A673 (cell line): ENCODE measurements around the gene MOB3A. TPM values are rescaled to one million over a fixed set of nuclear protein-coding genes. Genes with fewer than 3 reads are reported as not detected.

ENCODE experiments used
- BruUV-seq: library from RNA; stranded (reverse); fragments of 400-500 nt; replicated peaks from 2 replicates; lab custom pipeline; 2021; lab: Mats Ljungman, UMichigan
- CTCF ChIA-PET: fragments of 300-600 bp; sonication (Branson Sonifier 250); formaldehyde crosslinking; loops from one replicate; lab custom pipeline; 2022; ENCODE audit warnings: antibody characterized with exemption; lab: Charles Lee
- POLR2A ChIA-PET: fragments of 300-600 bp; sonication (Branson Sonifier 250); formaldehyde crosslinking; loops from one replicate; lab custom pipeline; 2022; ENCODE audit warnings: antibody characterized with exemption; ENCODE audit not compliant: low non-redundant PET; lab: Charles Lee
- DNase-seq: peaks from one replicate; pipeline ENCODE4 v3.0.0-alpha.2; 2015; ENCODE audit warnings: low spot score
- H3K27ac ChIP-seq: fragments of 200-600 bp; sonication (generic); 2 replicates; pipeline ENCODE4 v1.5.1; 2016; ENCODE audit warnings: mixed run types, low read depth, mild to moderate bottlenecking, mixed read lengths, antibody characterized with exemption, low read length; ENCODE audit not compliant: poor library complexity, severe bottlenecking
- H3K27me3 ChIP-seq: fragments of 200-600 bp; sonication (generic); replicated peaks from 2 replicates; pipeline ENCODE4 v1.6.1; 2017; ENCODE audit warnings: mixed run types, low read depth, mild to moderate bottlenecking, mixed read lengths, antibody characterized with exemption, low read length; ENCODE audit not compliant: insufficient read depth, poor library complexity
- H3K36me3 ChIP-seq: fragments of 200-600 bp; sonication (generic); 2 replicates; pipeline ENCODE4 v1.6.1; 2016; ENCODE audit warnings: mixed run types, mild to moderate bottlenecking, mixed read lengths, antibody characterized with exemption, low read length; ENCODE audit not compliant: insufficient read depth, poor library complexity, severe bottlenecking
- H3K4me1 ChIP-seq: fragments of 200-600 bp; sonication (generic); 2 replicates; pipeline ENCODE4 v1.6.1; 2017; ENCODE audit warnings: mixed run types, mild to moderate bottlenecking, mixed read lengths, antibody characterized with exemption, low read length; ENCODE audit not compliant: insufficient read depth, poor library complexity, severe bottlenecking
- H3K4me3 ChIP-seq: fragments of 200-600 bp; sonication (generic); 2 replicates; pipeline ENCODE4 v1.5.1; 2016; ENCODE audit warnings: low read depth, mixed run types, mild to moderate bottlenecking, mixed read lengths, low read length; ENCODE audit not compliant: poor library complexity, severe bottlenecking
- H3K9me3 ChIP-seq: fragments of 200-600 bp; sonication (generic); 2 replicates; pipeline ENCODE4 v1.6.1; 2016; ENCODE audit warnings: mixed run types, low read depth, mild to moderate bottlenecking, mixed read lengths, antibody characterized with exemption, low read length; ENCODE audit not compliant: poor library complexity, severe bottlenecking
- EZH2 ChIP-seq: fragments of 200-600 bp; sonication (generic); IDR thresholded peaks from 2 replicates; pipeline ENCODE4 v1.6.1; 2017; ENCODE audit warnings: borderline replicate concordance, low read depth, mild to moderate bottlenecking, mixed read lengths, antibody characterized with exemption, low read length; ENCODE audit not compliant: poor library complexity, severe bottlenecking
- intact Hi-C: fragments of 100-400 bp; cut with micrococcal nuclease; formaldehyde crosslinking; loops from one replicate; pipeline ENCODE4 v1.10.0; 2022; ENCODE audit not compliant: unreplicated experiment
- total RNA-seq: library from RNA; stranded (reverse); gene quantifications from 2 replicates; pipeline ENCODE4 v1.2.3, GENCODE V29; 2021
- TF ChIP-seq, protein P1 (sequence below): fragments of 300-800, 200-600 bp; sonication (generic); conservative IDR thresholded peaks from 2 replicates; pipeline ENCODE4 v1.5.1; 2017; ENCODE audit warnings: low read depth, mild to moderate bottlenecking, antibody characterized with exemption, low read length, moderate library complexity, mixed read lengths

Gene MOB3A
- total RNA-seq, 1 experiment from 2014 or later = 40.7 TPM

DNA sequence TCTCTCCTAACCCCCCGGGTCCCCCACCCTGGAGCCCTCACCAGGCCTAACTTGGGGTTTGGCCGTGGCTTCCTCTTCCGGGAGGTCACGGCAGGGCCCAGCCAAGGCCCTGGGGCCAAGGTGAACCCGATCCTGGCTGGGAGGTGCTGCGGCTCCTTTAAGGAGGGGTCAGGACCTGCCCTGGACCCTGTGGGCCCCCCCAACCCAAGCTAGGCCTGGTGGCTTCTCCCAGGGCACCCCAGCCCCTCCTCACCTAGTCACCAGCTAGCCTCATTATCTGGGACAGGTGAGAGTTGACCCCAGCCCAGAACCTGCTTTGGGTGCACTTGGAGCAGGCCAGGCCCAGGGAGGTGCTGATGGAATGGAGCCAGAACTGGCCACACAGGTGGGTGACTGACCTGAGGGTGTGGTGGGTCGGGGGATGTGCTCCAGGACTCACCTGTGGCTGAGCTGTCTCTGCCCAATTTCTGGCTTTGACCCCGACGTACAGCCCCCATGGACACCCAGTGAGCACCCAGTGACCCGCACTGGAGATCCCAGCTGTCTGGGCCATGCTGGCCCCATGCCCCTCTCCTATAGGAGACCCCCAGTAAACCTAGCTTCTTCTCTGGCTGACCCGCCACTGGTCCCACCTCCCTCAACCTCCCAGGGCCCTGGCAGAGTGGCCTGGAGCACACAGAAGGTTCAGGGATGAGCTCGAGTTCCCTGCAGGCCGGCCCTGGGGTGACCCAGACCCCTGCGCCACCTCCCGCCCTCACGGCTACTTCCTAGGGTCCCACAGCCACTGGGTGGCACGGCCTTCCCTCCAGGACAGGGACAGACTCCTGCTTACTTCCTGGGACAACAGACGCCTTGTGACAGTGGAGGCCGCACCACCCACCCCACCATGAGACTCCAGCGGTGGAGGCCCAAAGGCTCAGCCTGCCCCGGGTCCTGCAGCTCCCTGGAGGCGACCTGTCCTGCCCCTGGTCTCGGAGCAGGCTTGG lies 38.3 kb downstream of the MOB3A start:
- Histone ChIP-seq H3K4me3 (no peak overlapping the region), H3K27me3 (no peaks in the 10 kb centered on the region), H3K27ac (peak overlapping the region; percentile 72), H3K9me3 (no peaks in the 10 kb centered on the region), H3K4me1 (peaks cover 34% of the 10 kb centered on the region), H3K36me3 (no peaks in the 10 kb centered on the region)
- intact Hi-C loops = no loop called here
- TF ChIP-seq EZH2 = no peak
- TF ChIP-seq, protein P1, sequence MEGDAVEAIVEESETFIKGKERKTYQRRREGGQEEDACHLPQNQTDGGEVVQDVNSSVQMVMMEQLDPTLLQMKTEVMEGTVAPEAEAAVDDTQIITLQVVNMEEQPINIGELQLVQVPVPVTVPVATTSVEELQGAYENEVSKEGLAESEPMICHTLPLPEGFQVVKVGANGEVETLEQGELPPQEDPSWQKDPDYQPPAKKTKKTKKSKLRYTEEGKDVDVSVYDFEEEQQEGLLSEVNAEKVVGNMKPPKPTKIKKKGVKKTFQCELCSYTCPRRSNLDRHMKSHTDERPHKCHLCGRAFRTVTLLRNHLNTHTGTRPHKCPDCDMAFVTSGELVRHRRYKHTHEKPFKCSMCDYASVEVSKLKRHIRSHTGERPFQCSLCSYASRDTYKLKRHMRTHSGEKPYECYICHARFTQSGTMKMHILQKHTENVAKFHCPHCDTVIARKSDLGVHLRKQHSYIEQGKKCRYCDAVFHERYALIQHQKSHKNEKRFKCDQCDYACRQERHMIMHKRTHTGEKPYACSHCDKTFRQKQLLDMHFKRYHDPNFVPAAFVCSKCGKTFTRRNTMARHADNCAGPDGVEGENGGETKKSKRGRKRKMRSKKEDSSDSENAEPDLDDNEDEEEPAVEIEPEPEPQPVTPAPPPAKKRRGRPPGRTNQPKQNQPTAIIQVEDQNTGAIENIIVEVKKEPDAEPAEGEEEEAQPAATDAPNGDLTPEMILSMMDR = no peak
- POLR2A ChIA-PET = no interaction called here
- CTCF ChIA-PET = no interaction called here
- no peak for DNase-seq
- no TSS peak for BruUV-seq

DNA sequence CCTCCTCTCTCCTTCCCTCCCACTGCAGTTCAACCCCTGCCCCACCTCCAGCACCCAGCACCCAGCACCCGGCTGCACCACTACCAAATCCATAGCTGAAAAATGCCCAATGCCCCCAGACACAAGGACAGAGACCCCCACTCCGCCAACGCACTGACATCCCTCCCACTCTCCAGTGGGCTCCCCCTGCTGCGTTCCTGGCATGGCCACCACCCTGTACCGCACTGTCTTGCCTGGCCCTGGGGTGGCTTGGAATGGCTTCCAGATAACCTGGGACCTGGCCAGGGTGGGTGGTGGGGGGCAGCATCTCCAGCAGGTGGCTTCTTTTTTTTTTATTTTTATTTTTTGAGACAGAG lies 39.3 kb downstream of the MOB3A start:
- Histone ChIP-seq H3K36me3 (no peaks in the 10 kb centered on the region), H3K4me1 (peaks cover 30% of the 10 kb centered on the region), H3K4me3 (no peak overlapping the region), H3K27ac (no peak overlapping the region), H3K27me3 (no peaks in the 10 kb centered on the region), H3K9me3 (no peaks in the 10 kb centered on the region)
- BruUV-seq = no TSS peak
- TF ChIP-seq EZH2 = no peak
- intact Hi-C loops = no loop called here
- DNase-seq = no peak
- CTCF ChIA-PET = no interaction called here
- POLR2A ChIA-PET = no interaction called here

DNA sequence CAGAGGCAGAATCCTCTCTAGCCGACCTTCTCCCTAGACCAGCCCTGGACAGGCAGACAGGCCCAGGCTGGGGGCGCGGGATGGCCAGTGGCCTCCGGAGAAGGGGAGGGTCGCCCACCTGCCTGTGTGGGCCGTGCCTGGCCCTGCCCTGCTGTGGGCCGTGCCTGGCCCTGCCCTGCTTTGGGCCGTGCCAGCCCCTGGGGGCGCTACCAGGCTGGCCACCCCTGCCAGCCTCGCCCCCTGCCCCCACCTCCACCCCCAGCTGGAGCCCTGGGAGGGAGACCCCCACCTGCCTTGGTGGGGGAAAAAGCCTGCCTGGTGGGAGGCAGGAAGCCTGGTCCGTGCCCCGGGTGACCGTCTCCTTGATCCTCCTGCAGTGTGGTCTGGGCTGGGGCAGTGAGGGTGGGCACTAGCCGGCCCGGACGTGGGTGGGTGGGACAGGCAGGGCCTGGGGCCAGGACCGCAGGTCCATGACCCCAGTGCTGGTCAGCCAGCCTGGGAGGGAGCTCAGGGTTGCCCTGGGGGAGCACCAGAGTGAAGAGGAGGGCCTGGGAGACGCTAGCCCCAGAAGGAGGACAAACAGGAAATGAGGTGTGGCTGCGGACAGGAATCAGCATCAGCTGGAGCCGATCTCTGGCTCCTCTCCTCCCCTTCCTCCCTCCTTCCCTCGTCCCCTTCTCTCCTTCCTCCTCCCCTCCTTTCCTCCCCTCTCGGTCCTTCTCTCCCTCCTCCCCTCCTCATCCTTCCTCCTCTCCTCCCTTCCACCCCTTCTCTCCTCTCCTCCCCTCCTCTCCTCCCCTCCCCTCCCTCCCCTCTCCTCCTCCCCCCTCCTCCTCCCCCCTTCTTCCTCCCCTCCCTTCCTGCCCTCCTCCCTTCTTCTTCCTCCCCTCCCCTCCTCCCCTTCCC lies 39.9 kb downstream of the MOB3A start:
- DNase-seq = peak; percentile 71
- Histone ChIP-seq H3K27ac (peak overlapping the region; percentile 83), H3K36me3 (no peaks in the 10 kb centered on the region), H3K4me1 (peaks cover 30% of the 10 kb centered on the region), H3K4me3 (no peak overlapping the region), H3K27me3 (no peaks in the 10 kb centered on the region), H3K9me3 (no peaks in the 10 kb centered on the region)
- BruUV-seq = no TSS peak
- TF ChIP-seq, protein P1 = no peak
- no peak for TF ChIP-seq EZH2
- POLR2A ChIA-PET = no interaction called here
- intact Hi-C loops = no loop called here
- CTCF ChIA-PET = no interaction called here
